Hematopoietic multipotent progenitor cell treated with erythropoietin and hydrocortisone succinate and interleukin-3 and kit ligand, for 4 days (in vitro differentiated cells): ENCODE measurements around the gene MUSTN1.

Experiments used
- DNase-seq: peaks from one replicate; pipeline ENCODE4 v3.0.0-alpha.2; 2015

Gene MUSTN1

DNA sequence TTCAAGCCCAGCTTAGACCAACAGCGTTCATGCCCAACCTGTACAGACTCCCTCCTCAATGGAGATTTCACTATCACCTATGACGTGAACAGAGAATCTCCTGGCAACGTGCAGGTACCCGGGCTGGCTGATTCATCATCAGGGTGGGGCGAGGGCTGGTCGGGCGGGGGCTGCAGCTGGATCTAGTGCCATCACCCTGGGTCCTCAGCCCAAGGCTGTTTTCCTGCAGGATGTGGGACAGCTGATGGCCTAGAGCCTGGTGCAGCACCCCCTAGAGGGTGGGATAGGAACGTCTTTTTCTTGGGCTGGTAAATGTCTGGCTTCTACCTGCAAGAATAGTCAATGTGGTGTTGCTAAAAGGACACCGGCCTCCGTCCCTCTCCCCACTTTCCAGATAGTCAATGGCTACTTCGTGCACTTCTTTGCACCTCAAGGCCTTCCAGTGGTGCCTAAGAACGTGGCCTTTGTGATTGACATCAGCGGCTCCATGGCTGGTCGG lies 35.8 kb downstream of the MUSTN1 start:
- DNase-seq = peak; percentile 27

DNA sequence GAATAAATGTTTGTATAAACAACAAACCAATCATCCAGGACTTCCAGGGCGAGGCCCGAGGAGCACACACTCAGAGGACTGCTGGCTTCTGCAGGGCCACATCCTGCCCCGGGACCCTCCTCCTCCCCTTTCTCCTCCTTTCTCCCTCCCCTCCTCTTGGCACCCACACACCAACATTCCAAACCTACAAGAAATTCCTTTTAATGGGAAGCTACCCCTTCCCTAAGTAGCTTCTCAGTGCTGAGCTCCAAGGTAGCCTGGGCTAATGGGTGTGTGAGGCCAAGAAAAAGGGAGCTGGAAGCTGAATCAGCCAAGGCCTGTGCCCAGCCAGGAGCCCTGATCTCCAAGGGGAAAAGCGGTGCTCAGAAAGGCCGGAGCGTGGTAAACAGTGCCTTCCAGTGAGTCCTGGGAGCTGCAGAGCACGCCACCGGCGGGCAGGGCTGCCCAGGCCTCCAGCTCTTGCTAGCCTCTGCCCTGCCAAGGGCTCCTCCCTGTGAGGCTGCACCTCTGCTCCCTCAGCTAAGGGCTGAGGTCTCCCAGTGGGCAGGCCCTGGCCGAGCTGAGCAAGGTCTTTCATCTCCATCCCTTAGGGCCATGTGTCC lies 36.3 kb downstream of the MUSTN1 start:
- DNase-seq = no peak

DNA sequence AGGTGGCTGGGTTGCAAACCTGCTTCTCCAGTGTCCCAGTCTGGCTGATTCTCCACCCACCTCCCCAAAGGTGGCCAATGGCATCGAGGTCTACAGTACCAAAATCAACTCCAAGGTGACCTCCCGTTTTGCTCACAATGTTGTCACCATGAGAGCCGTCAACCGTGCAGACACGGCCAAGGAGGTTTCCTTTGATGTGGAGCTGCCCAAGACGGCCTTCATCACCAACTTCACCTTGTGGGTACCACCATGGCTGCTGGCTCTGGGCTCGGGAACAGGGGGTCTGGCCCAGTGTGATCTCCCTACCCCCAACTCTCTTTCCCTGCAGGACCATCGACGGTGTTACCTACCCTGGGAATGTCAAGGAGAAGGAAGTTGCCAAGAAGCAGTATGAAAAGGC lies 38.4 kb downstream of the MUSTN1 start:
- no peak for DNase-seq

DNA sequence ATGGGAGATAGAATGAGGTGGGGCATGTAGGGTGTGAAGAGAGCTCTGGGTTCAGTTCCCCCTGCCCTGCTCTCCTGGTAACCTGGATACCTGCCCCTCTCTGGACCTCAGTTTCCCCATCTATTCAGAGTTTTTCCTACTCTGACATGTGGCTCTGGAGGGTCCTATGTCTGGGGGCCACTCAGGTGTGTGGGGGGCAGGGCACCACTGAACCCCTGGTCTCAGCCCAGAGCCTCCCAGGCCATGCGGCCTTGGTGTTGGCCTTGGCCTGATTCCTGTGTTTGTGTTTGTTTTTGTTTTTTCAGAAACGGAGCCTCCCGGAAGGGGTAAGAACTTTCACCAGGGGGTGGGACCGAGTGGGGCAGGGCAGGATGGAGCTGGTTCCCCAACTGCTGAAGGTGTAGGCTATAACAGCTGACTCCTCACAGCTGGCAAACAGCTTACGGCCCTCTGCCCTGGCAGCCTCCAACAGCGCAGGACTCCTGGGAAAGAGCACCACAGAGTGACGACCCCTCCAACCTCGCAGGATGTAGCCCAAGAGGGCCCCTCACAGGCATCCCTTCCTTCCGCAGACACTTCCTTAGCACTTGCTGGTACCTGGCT lies 39.4 kb downstream of the MUSTN1 start:
- DNase-seq = no peak

DNA sequence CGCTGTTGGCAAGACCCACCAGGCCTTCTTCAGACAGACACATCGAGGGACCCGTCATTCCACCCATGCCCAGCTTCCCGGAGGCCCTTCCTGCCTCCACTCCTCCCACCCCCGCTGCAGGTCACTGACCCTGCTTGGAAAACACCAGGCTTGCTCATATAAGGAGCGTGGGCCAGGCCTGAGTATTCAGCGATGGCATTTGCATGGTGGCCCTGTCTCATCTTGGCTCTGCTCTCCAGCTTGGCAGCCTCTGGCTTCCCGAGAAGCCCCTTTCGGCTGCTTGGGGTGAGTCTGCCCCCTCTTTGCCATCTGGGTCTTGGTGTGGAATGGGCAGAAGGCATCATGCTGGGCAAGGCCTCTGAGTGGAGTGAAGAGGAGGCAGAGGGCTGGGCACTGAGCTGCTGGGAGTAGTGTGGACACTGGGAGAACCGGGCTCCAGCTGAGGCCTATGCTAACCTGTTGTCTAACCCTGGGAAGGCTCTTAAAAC lies 40.2 kb downstream of the MUSTN1 start, which contains the start of gene ITIH3:
Gene ITIH3, plus strand, starts transcription at position 185 of the 488 bp plus-strand sequence. Its CDS starts 8 bp downstream, at position 193.
- no peak for DNase-seq

DNA sequence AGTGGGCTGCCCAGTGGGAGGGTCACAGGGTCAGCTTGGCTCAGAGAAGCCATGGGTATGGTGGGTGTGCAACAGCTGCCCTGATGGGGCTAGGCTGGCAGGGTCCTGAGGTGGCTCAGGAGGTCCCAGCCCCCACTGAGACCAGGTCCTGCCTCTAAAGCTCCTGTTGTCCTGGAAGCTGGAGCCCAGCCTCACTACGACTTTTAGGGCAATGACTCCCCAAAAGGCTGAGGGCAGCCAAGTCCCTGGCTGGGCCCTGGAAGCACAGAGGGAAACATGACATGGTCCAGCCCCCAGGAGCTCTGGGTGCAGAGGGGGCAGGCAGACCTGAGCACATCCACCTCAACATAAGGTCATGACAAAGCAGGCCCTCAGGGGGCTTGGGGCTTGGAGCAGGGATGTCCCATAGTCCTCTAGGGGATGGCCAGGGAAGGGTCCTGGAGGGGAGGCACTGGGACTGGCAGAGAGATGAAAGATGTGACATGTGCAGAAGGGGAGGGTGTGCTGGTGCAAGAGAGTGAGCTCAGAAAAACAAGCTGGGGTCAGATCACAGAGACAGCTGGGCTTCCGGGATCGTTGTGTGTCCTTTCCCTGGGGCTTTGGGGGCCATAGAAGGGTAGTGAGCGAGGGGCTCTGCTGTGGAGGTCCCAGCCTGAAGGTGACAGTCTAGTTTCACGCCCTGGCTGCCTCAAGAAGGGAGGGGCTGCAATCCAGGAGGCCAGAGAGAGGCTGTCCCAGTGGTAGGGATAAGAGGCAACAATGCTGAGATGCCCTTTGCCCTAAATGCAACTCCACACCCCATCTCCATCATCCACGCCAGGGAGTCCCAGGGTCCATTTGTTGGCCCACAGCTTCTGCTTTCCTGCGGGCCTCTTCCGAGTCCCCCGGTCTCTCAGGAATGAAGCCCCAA lies 40.9 kb downstream of the MUSTN1 start:
- no peak for DNase-seq

DNA sequence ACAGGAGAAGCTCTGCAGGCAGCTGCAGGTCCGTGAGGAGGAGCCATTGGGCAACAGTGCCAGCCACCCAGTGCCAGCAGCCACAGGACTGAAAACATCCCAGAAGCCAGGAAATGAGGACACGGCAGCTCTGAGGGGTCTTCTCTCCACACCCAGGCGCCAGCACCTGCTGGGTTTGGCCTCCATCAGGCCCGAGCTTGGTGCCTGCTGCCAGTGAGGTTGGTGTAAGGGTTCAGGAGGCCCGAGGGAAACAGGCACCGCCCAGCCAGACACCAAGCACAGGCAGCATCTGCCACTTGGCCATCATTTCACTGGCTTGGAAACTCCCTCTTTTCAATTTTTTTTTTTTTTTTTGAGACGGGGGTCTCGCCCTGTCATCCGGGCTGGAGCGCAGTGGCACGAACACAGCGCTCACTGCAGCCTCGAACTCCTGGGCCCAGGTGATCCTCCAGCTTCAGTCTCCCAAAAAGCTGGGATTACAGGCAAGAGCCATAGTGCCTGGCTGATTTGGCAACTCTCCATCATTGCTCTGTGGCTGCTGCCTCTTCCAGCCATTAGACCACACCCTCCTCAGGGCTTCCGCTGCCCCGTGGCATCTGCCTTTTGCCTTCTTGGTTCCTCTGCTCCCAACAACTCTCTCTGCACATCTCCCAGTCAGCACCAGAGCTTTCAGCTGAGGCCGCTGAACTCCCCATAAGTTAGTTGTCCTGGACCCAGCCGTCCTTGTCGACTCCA lies 41.7 kb downstream of the MUSTN1 start:
- peak; percentile 50 for DNase-seq

DNA sequence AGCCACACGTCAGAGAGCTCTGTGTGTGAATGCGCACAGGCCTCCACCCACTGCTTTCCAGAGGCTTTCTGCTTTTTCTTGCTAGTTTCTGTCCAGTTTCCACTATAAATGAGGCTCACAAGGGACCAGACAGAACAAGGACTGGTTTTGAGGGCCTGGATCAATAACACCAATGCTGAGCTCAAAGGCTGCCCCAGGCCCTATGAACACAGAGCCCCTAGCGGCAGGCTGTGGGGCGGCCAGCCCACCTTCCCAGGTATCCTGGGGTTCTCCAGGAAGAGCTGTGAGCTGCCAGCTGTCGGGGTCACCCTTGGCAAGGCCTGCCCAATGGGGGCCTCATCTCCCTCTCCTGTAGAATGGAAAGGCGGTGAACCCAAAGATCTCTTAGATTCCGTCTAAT lies 42.4 kb downstream of the MUSTN1 start:
- no peak for DNase-seq

DNA sequence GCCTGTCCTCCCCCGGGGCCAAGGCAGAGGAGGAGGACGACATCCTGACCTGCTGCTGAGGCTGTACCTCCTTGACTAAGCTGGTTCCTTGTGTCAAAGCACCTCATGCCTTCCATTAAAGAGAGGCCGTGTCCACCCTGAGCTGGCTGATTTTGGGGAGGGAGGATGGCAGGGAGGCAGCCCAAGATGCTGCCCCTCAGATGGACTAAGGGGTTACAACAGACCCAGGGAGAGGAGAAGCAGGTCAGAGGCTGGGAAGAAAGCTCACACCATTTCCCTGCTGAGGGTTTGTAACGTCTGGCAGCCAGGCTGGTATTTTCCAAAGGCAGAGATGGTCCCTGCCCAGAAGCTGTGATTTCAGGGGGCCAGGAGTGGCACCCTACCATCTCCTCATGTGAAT lies 42.9 kb downstream of the MUSTN1 start:
- DNase-seq = no peak

DNA sequence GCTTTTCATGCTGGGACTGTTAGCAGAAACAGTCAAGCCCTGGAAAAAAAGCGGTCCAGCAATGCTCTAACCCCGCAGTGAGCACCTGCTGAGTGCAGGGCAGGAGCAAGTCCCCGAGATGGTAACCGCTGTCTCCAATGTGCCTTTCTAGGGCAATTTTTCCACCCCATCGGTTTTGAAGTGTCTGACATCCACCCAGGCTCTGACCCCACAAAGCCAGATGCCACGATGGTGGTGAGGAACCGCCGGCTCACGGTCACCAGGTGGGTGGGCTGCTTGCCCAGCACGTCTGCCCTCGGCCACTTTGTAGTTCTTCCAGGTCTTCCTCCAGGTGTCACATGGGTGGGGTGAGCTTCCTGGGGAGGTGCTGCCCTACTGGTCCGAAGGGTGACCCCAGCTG lies 43.5 kb downstream of the MUSTN1 start:
- DNase-seq = no peak

DNA sequence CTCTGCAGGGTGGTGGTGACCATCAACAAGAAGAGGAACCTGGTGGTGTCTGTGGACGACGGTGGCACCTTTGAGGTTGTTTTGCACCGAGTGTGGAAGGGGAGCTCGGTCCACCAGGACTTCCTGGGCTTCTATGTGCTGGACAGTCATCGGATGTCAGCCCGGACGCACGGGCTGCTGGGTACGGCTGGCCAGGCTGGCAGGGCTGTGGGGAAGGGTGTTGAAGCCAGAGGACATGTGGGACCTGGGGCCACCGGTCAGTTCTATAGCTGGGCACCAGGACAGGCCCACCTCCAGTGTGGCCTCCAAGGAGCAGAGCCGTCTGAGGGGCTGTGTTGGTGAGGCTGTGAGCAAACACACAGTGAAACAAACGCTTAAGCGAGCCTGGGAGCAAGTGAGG lies 44.1 kb downstream of the MUSTN1 start:
- DNase-seq = no peak

DNA sequence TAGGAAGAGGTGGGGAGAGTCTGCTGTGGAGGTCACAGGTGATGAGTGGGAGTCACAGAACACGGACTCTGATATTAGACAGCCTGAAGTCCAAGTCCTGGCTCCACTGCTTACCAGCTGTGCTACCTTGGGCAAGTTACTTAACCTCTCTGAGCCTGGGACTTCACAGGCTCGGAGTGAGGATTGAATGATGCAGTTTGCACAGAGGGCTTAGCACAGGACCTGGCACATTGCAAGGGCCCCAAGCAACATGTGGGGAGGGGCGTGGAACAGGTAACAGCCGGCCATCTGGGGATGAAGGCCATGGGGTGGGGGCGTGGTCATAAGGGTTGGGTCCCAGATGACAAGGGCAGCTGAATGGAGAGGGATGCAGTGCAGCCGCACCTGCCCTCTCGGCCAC lies 44.5 kb downstream of the MUSTN1 start:
- no peak for DNase-seq

DNA sequence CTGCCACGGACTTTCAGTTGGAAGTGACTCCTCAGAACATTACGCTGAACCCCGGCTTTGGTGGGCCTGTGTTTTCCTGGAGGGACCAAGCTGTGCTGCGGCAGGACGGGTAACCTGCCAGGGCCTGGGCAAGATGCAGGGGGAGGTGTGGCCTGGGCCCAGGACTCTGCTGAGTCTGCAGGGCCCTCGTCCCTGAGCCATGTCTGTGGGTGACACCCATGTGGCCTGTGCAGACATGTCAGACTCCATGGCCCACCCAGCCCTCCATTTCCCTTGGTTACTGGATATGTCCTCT lies 45.1 kb downstream of the MUSTN1 start:
- DNase-seq = no peak

DNA sequence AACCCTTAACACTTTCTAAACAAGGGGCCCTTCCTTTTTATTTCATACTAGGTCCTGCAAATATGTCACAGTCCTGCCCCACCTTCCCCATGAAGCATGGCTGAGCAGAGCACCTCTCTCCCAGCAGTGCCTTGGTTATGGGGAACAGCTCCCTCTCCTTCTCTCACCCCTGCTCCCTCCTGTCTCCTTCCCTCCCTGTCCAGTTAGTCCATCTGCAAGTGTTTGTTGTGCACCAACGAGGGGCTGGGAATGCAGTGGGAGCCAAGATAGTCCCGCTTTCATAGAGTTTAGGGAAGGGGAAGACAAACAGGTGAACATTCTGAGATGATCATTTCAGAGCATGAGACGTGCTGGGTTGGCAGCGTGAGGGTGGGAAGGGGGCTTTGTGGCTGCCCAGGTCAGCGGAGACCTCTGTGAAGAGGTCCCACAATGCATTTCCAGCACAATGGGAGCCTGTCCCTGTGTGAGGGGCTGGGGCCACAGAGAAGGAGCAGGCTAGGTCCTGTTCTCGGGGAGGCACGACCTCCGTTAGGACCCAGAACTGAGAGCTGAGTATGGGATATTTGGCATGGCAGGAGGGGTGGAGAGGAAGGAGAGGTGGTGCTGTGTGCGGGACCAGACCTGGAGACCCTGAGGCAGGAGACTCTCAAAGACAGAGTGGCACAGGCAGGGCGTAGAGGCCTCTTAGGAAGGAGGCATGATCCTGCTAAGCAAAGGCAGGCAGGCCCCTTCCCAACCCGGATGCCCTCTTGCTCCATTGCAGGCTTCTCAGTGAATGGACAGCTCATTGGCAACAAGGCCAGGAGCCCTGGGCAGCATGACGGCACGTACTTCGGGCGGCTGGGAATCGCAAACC lies 45.7 kb downstream of the MUSTN1 start:
- DNase-seq = no peak

DNA sequence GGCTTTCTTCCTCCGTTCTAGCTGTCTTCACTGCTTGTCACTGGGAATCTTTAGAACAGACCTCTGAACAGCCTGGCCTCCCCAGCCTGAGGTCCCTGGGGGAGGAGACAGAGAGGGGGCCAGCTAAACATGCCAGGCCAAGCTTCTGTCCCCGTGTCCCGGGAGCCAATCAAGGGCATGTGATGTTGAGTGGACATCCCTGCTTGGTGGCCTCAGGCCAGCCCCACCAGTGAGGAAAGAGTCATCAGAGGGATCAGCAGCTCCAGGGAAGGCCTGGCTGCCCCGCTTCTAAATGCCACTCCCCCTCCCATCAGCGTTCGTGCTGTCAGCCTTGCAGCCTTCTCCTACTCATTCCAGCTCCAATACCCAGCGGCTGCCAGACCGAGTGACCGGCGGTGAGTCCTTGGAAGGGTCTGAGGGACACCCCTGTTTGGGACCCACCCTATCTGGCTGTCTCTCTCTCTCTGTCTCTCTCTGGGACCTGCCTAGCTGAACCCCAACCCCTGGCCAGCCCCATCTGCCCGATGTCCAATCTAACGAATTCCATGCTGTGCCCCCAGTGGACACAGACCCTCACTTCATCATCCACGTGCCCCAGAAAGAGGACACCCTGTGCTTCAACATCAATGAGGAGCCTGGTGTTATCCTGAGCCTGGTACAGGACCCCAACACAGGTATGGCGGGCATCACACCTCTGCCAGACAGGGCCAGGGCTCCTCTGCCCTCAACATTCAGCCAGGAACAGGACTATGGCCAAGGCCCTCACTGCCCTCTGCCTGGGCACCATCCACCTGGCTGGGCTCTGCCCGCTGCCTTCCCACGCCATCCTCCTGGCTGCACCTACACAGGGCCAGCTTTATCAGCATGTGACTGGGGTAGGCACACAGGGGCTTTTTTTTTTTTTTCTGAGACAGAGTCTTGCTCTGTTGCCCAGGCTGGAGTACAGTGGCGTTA lies 46.9 kb downstream of the MUSTN1 start:
- DNase-seq = no peak

DNA sequence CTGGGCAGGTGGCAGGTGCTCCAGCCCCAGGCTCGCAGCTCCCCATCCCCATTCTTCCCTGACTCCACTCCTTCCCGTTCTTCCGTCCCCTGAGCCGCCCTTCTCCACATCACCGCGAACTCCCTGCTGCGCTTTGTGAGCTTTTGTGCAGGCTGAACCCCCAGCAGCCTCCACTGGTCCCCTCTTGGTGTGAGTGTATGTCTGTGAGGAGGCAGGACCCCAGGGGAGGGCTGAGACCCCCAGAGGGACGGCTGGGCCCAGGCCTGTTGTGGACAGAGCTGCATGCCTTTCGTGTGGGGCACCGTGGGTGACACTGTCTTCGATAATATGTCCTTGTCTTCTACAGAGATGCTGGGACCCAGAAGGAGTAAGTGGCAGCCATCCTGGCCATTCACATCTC lies 47.6 kb downstream of the MUSTN1 start:
- DNase-seq = no peak

DNA sequence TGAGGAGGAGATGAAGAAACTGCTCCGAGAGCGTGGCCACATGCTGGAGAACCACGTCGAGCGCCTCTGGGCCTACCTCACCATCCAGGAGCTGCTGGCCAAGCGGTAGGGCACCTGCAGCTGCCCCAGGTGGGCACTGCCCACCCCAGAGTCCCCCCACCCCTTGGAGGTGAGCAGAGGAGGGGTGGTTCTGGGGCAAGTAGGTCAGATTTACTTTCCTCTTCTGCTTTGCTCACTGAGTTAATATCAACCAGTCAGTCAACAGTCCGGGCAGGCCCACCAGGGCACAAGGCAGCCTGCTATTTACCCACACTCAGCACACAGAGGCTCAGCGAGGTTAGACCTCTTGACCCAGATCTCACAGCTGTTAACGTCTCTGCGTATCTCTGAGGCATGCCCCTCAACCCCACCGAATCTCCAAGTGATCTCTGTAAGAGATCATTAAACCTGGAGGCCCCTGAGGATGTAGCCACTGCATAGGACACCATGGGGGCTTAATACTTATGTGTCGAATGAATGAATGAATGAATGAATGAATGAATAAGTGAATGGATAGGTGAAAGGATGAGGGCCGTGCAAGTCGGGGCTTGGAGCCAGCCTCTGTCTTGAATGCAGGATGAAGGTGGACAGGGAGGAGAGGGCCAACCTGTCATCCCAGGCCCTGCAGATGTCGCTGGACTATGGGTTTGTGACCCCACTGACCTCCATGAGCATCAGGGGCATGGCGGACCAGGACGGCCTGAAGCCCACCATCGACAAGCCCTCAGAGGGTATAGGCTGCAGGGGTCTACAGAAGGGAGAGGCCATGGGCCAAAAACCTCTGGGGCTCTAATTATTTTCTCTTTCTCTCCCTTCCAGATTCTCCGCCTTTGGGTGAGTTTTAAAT lies 48.2 kb downstream of the MUSTN1 start:
- DNase-seq = no peak

DNA sequence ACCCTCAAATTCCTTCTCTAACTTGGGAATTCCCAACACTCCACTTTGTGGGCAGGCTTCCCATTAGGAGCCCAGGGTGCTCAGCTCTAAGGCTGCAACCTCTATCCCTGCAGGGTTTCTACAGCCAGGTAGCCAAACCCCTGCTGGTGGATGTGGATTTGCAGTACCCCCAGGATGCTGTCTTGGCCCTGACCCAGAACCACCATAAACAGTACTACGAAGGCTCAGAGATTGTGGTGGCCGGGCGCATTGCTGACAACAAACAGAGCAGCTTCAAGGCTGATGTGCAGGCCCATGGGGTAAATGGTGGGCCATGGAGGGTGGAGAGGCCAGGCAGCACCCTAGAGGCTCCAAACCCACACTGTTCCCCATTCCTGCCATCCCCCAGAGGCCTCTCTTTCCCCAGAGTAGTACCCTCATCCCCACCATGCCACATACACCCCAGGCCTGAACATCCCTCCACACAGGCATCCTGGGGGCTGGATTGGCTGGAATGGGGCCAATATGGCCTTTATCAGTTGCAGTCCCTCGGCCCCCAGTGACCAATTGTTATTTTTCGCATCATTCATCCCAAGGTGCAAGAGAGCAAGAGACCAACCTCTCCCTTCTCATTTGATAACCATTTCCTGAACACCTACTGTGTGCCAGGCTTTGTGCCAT lies 49.8 kb downstream of the MUSTN1 start:
- DNase-seq = no peak

DNA sequence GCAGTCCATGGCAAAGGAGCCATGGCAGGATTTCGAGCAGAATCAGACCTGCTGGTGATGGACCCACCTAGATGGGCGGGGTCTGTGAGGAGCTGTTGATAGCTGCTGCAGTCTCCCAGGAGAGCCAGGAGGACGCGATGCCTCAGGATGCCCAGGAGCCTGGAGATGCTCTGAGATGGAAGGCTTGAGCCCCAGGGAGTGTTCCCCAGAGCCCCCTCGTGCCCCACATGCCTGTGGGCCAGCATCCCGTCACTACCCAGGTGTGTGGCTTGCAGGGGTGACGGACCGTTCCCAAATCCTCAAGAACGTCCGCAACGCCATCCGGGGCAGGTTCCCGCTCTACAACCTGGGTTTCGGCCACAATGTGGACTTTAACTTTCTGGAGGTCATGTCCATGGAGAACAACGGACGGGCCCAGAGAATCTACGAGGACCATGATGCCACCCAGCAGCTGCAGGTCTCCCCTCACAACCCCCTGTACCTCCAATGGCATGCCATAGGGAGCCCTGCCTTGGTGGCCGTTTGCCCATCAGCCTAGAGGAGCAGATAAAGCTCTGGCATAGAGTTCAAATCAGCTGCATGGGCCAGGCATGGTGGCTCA lies 50.7 kb downstream of the MUSTN1 start:
- DNase-seq = no peak
